ENCODE results near the gene MAN2B2. TPM values are rescaled to one million over a fixed set of nuclear protein-coding genes. Genes with fewer than 3 reads are reported as not detected.

The MAN2B2 gene
- total RNA-seq, 1 experiment from 2014 or later, result 20.5 TPM

DNA sequence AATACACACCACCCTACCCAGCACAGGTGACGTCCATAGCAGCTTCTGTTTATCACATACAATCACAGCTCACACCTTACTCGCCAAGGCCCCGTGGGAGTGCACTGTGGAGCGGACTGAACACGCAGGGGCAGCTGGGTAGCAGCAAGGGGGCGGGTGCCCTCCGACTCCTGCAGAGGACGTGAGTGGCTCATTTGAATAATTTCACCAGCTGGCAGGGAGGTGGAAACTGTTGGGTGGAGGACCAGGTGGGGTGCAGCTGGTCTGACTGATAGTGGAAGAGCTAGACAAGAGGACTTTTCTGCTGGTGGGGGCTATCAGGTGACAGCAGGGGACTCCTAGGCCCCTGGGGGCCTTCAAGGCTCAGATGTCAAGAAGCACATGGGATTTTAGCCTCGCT, 16.3 kb downstream of the MAN2B2 start:
- Histone ChIP-seq H3K9me3 (no peaks in the 10 kb centered on the region), H3K36me3 (ENCODE audit: control insufficient read depth, insufficient read depth, low read length) (no peaks in the 10 kb centered on the region), H3K4me3 (ENCODE audit: low read depth, low read length) (no peak overlapping the region), H3K4me1 (no peaks in the 10 kb centered on the region), H3K27me3 (replicated peaks; ENCODE audit: control insufficient read depth, insufficient read depth, low read length) (no peaks in the 10 kb centered on the region)
- ChIA-PET POLR2A (no interaction called here), CTCF (no interaction called here)
- intact Hi-C loops (cut with micrococcal nuclease; ENCODE audit: unreplicated experiment), result no loop called here
- Mint-ChIP-seq H3K4me3 (ENCODE audit: unreplicated experiment) (no peak overlapping the region), H3K9me3 (ENCODE audit: unreplicated experiment) (no peaks in the 10 kb centered on the region), H3K27ac (ENCODE audit: unreplicated experiment) (no peak overlapping the region), H3K4me1 (ENCODE audit: low read depth, unreplicated experiment) (no peaks in the 10 kb centered on the region), H3K27me3 (ENCODE audit: insufficient read depth, unreplicated experiment) (no peaks in the 10 kb centered on the region), H3K36me3 (ENCODE audit: insufficient read depth, unreplicated experiment) (no peaks in the 10 kb centered on the region)
- BruUV-seq (replicated peaks), result no TSS peak
- DNase-seq, result no peak
- TF ChIP-seq, protein P1, sequence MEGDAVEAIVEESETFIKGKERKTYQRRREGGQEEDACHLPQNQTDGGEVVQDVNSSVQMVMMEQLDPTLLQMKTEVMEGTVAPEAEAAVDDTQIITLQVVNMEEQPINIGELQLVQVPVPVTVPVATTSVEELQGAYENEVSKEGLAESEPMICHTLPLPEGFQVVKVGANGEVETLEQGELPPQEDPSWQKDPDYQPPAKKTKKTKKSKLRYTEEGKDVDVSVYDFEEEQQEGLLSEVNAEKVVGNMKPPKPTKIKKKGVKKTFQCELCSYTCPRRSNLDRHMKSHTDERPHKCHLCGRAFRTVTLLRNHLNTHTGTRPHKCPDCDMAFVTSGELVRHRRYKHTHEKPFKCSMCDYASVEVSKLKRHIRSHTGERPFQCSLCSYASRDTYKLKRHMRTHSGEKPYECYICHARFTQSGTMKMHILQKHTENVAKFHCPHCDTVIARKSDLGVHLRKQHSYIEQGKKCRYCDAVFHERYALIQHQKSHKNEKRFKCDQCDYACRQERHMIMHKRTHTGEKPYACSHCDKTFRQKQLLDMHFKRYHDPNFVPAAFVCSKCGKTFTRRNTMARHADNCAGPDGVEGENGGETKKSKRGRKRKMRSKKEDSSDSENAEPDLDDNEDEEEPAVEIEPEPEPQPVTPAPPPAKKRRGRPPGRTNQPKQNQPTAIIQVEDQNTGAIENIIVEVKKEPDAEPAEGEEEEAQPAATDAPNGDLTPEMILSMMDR (IDR thresholded peaks at IDR 0.05; ENCODE audit: insufficient read depth in 1 of 2, low read depth in 1 of 2, low read length in 1 of 2, severe bottlenecking in 1 of 2, unreplicated experiment in 1 of 2), result no peak

DNA sequence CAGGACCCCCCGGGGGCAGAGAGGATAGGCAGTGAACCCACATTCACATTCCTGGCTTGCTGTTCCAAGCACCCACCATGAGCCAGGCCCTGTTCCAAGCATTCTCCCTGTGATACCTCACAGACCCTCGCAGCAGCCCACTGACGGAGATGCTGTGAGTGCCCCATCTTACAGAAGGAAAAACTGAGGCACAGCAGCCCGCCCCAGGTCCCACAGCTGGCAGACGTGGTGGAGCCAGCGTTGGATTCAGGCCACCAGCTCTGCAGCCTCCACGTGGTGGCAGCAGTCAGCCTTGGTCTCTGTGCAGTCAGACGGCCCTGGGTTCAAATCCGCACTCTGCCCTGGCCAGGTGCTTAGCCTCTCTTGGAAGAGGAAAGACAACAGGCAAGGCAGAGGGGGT, 16.8 kb downstream of the MAN2B2 start:
- no peaks in the 10 kb centered on the region for H3K27me3 Mint-ChIP-seq (ENCODE audit: insufficient read depth, unreplicated experiment)
- H3K4me3 ChIP-seq (ENCODE audit: low read depth, low read length), result no peak overlapping the region
- H3K36me3 ChIP-seq (ENCODE audit: control insufficient read depth, insufficient read depth, low read length), result no peaks in the 10 kb centered on the region
- H3K9me3 ChIP-seq, result no peaks in the 10 kb centered on the region
- TF ChIP-seq, protein P1 (IDR thresholded peaks at IDR 0.05; ENCODE audit: insufficient read depth in 1 of 2, low read depth in 1 of 2, low read length in 1 of 2, severe bottlenecking in 1 of 2, unreplicated experiment in 1 of 2), result no peak
- H3K27ac Mint-ChIP-seq (ENCODE audit: unreplicated experiment), result no peak overlapping the region
- H3K36me3 Mint-ChIP-seq (ENCODE audit: insufficient read depth, unreplicated experiment), result no peaks in the 10 kb centered on the region
- CTCF ChIA-PET, result no interaction called here
- no peaks in the 10 kb centered on the region for H3K4me1 Mint-ChIP-seq (ENCODE audit: low read depth, unreplicated experiment)
- intact Hi-C loops (cut with micrococcal nuclease; ENCODE audit: unreplicated experiment), result no loop called here
- no peak overlapping the region for H3K4me3 Mint-ChIP-seq (ENCODE audit: unreplicated experiment)
- POLR2A ChIA-PET, result no interaction called here
- H3K9me3 Mint-ChIP-seq (ENCODE audit: unreplicated experiment), result no peaks in the 10 kb centered on the region
- BruUV-seq (replicated peaks), result no TSS peak
- no peak for DNase-seq
- H3K4me1 ChIP-seq, result no peaks in the 10 kb centered on the region
- no peaks in the 10 kb centered on the region for H3K27me3 ChIP-seq (replicated peaks; ENCODE audit: control insufficient read depth, insufficient read depth, low read length)

DNA sequence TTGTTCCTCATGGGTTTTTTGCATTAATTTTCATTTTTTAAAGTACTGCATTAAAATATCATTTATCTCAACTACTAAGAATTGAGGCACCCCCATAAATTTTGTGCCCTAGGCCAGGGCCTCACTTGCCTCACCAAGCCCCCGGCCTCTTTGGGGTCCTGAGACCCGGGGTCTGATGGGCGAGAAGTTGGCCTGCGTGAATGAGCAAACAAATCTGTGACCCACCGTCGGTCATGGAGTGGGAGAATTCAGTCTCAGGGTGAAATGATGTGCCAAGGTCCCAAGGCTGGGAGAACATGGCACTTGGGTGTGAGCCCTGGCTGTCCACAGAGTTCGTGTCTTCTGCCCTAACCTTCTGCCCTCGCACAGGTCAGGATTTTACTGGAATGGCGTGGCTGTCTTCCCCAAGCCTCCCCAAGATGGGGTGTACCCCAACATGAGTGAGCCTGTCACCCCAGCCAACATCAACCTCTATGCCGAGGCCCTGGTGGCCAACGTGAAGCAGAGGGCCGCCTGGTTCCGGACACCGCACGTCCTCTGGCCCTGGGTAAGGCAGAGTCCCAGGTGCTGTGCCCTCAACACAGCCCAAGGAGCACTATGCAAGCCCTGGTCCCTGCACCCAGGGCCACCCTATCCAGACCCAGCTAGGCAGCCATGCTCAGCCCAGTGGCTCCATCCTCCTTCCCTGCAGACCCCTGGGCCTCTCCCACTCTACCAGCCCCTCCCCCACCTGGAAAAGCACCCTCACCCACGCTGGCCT, 18.0 kb downstream of the MAN2B2 start:
- no peaks in the 10 kb centered on the region for H3K9me3 ChIP-seq
- Mint-ChIP-seq H3K36me3 (ENCODE audit: insufficient read depth, unreplicated experiment) (no peaks in the 10 kb centered on the region), H3K27ac (ENCODE audit: unreplicated experiment) (no peak overlapping the region), H3K27me3 (ENCODE audit: insufficient read depth, unreplicated experiment) (no peaks in the 10 kb centered on the region), H3K4me3 (ENCODE audit: unreplicated experiment) (no peak overlapping the region), H3K9me3 (ENCODE audit: unreplicated experiment) (no peaks in the 10 kb centered on the region), H3K4me1 (ENCODE audit: low read depth, unreplicated experiment) (no peaks in the 10 kb centered on the region)
- no peaks in the 10 kb centered on the region for H3K4me1 ChIP-seq
- ChIA-PET POLR2A (no interaction called here), CTCF (no interaction called here)
- intact Hi-C loops (cut with micrococcal nuclease; ENCODE audit: unreplicated experiment), result no loop called here
- no peak for DNase-seq
- H3K36me3 ChIP-seq (ENCODE audit: control insufficient read depth, insufficient read depth, low read length), result no peaks in the 10 kb centered on the region
- H3K4me3 ChIP-seq (ENCODE audit: low read depth, low read length), result no peak overlapping the region
- BruUV-seq (replicated peaks), result no TSS peak
- no peaks in the 10 kb centered on the region for H3K27me3 ChIP-seq (replicated peaks; ENCODE audit: control insufficient read depth, insufficient read depth, low read length)
- TF ChIP-seq, protein P1 (IDR thresholded peaks at IDR 0.05; ENCODE audit: insufficient read depth in 1 of 2, low read depth in 1 of 2, low read length in 1 of 2, severe bottlenecking in 1 of 2, unreplicated experiment in 1 of 2), result no peak
